HCT116 (cell line): ENCODE results near the gene SECISBP2. TPM values are rescaled to one million over a fixed set of nuclear protein-coding genes. Genes with fewer than 3 reads are reported as not detected.

Source experiments
- ATAC-seq: fragments of 200-7000 bp; cut with Tn5 transposase; 2 replicates; pipeline ENCODE4 v1.9.1; 2020; ENCODE audit warnings: mild to moderate bottlenecking, moderate library complexity
- Bru-seq: library from RNA; stranded (reverse); fragments of 400-500 nt; gene quantifications from one replicate; lab custom pipeline; 2021; lab: Mats Ljungman, UMichigan
- BruChase-seq, 2 experiments: library from RNA; stranded (reverse); fragments of 400-500 nt; gene quantifications; one replicate each; lab custom pipeline; 2021; lab: Mats Ljungman, UMichigan
- BruUV-seq: library from RNA; stranded (reverse); fragments of 400-500 nt; replicated peaks from 2 replicates; lab custom pipeline; 2021; lab: Mats Ljungman, UMichigan
- CTCF ChIA-PET: fragments of 300-600 bp; sonication (Branson Sonifier 250); formaldehyde crosslinking; loops from one replicate; lab custom pipeline; 2021; ENCODE audit warnings: antibody characterized with exemption; lab: Charles Lee
- POLR2A ChIA-PET: fragments of 300-600, 350-600 bp; sonication (Branson Sonifier 250); formaldehyde crosslinking; loops from one replicate; lab custom pipeline; 2021; ENCODE audit warnings: antibody characterized with exemption; lab: Charles Lee
- RAD21 ChIA-PET, 2 experiments: fragments of 300-600 bp; sonication (Branson Sonifier 250); formaldehyde crosslinking; loops; one replicate each; lab custom pipeline; 2023; ENCODE audit warnings: low total read pairs in 2 of 2; ENCODE audit not compliant: uncharacterized antibody in 2 of 2, unreplicated experiment in 2 of 2, low non-redundant PET in 1 of 2; lab: Charles Lee
- DNase-seq: peaks from one replicate; pipeline ENCODE4 v3.0.0-alpha.2; 2010; ENCODE audit warnings: low read depth, low spot score
- H2AFZ ChIP-seq: fragments of 200-600 bp; shearing (Covaris generic), sonication (generic); 2 replicates; pipeline ENCODE4 v1.6.1; 2017; ENCODE audit warnings: low read depth, mixed run types, mixed read lengths, antibody characterized with exemption, low read length; ENCODE audit not compliant: poor library complexity, severe bottlenecking
- H3K27ac ChIP-seq: 2 replicates; pipeline ENCODE4 v1.5.1; 2012; ENCODE audit warnings: low read depth, low read length
- H3K27me3 ChIP-seq: fragments of 200-600 bp; sonication (generic); 2 replicates; pipeline ENCODE4 v1.6.1; 2016; ENCODE audit warnings: mixed run types, low read length, mixed read lengths; ENCODE audit not compliant: insufficient read depth
- H3K36me3 ChIP-seq, 2 experiments: fragments of 200-500 bp in 1 of 2; fragments of 200-600 bp in 1 of 2; sonication (Bioruptor generic) in 1 of 2; sonication (generic) in 1 of 2; 2 replicates each; pipeline versions ENCODE4 v1.5.1 to v1.6.1; 2014 to 2016; ENCODE audit warnings: low read length in 2 of 2, inconsistent platforms in 1 of 2, mixed read lengths in 1 of 2, mixed run types in 1 of 2; ENCODE audit not compliant: insufficient read depth in 2 of 2, control insufficient read depth in 1 of 2
- H3K4me1 ChIP-seq, 2 experiments: fragments of 200-600 bp in 1 of 2; sonication (generic) in 1 of 2; 2 replicates each; pipeline versions ENCODE4 v1.5.1 to v1.6.1; 2012 to 2017; ENCODE audit warnings: low read length in 2 of 2, inconsistent platforms in 1 of 2, mild to moderate bottlenecking in 1 of 2, mixed read lengths in 1 of 2, mixed run types in 1 of 2, moderate library complexity in 1 of 2; ENCODE audit not compliant: insufficient read depth in 2 of 2, control insufficient read depth in 1 of 2
- H3K4me2 ChIP-seq: fragments of 200-600 bp; sonication (generic); 2 replicates; pipeline ENCODE4 v1.6.1; 2017; ENCODE audit warnings: mixed run types, low read length, mixed read lengths
- H3K4me3 ChIP-seq, 2 experiments: fragments of 200-600 bp in 1 of 2; sonication (generic) in 1 of 2; replicated peaks in 1 of 2; 2 replicates each; pipeline ENCODE4 v1.5.1; 2011 to 2016; ENCODE audit warnings: low read length in 2 of 2, control low read depth in 1 of 2, low read depth in 1 of 2, mild to moderate bottlenecking in 1 of 2, mixed read lengths in 1 of 2, mixed run types in 1 of 2
- H3K79me2 ChIP-seq: fragments of 200-600 bp; sonication (generic); 2 replicates; pipeline ENCODE4 v1.6.1; 2017; ENCODE audit warnings: mild to moderate bottlenecking, mixed run types, low read length, moderate library complexity, mixed read lengths; ENCODE audit not compliant: insufficient read depth
- H3K9ac ChIP-seq: fragments of 200-600 bp; sonication (generic); 2 replicates; pipeline ENCODE4 v1.6.1; 2016; ENCODE audit warnings: low read length, mixed read lengths
- H3K9me2 ChIP-seq: fragments of 200-600 bp; sonication (generic), shearing (Covaris generic); 2 replicates; pipeline ENCODE4 v1.6.1; 2017; ENCODE audit warnings: mixed run types, mild to moderate bottlenecking, moderate library complexity; ENCODE audit not compliant: insufficient read depth
- H3K9me3 ChIP-seq, 2 experiments: fragments of 200-500 bp in 1 of 2; fragments of 200-600 bp in 1 of 2; sonication (Bioruptor generic) in 1 of 2; sonication (generic) in 1 of 2; 2 replicates each; pipeline ENCODE4 v1.6.1; 2014 to 2017; ENCODE audit warnings: low read length in 2 of 2, mixed read lengths in 2 of 2, inconsistent platforms in 1 of 2, low read depth in 1 of 2, mild to moderate bottlenecking in 1 of 2, mixed run types in 1 of 2, moderate library complexity in 1 of 2; ENCODE audit not compliant: control insufficient read depth in 1 of 2, insufficient read depth in 1 of 2
- H4K20me1 ChIP-seq: fragments of 200-600 bp; sonication (generic), shearing (Covaris generic); 2 replicates; pipeline ENCODE4 v1.6.1; 2017; ENCODE audit warnings: mixed run types, mild to moderate bottlenecking, moderate library complexity; ENCODE audit not compliant: insufficient read depth
- ELF1 ChIP-seq: IDR thresholded peaks from 2 replicates; pipeline ENCODE4 v1.6.1; 2012; ENCODE audit warnings: low read depth, borderline replicate concordance
- EZH2phosphoT487 ChIP-seq: fragments of 200-600 bp; IDR thresholded peaks from 2 replicates; pipeline ENCODE4 v1.6.1; 2018; ENCODE audit warnings: antibody characterized with exemption, borderline replicate concordance
- JUND ChIP-seq: IDR thresholded peaks from 2 replicates; pipeline ENCODE4 v1.6.1; 2012
- POLR2A ChIP-seq: IDR thresholded peaks from 2 replicates; pipeline ENCODE4 v1.7.0; 2011; ENCODE audit warnings: borderline replicate concordance; ENCODE audit not compliant: insufficient read depth, insufficient read length; ENCODE audit errors: extremely low read depth
- POLR2AphosphoS5 ChIP-seq: IDR thresholded peaks from 2 replicates; pipeline ENCODE4 v1.6.1; 2011; ENCODE audit warnings: mild to moderate bottlenecking, low read depth, low read length, moderate library complexity
- SIN3A ChIP-seq: IDR thresholded peaks from 2 replicates; pipeline ENCODE4 v1.6.1; 2012; ENCODE audit warnings: low read depth
- SP1 ChIP-seq: IDR thresholded peaks from 2 replicates; pipeline ENCODE4 v1.6.1; 2012; ENCODE audit warnings: low read depth
- SRF ChIP-seq: IDR thresholded peaks from 2 replicates; pipeline ENCODE4 v1.6.1; 2012; ENCODE audit warnings: low read depth
- YY1 ChIP-seq: IDR thresholded peaks from 2 replicates; pipeline ENCODE4 v1.6.1; 2011; ENCODE audit warnings: low read length, low read depth, moderate library complexity, mild to moderate bottlenecking; ENCODE audit not compliant: insufficient replicate concordance; ENCODE audit errors: extremely low read depth
- ZFX ChIP-seq: fragments of 450-650 bp; IDR thresholded peaks from 2 replicates; pipeline ENCODE4 v1.6.1; 2017
- ZNF274 ChIP-seq: fragments of 200-500 bp; sonication (Bioruptor generic); IDR thresholded peaks from 2 replicates; pipeline ENCODE4 v1.6.1; 2014; ENCODE audit warnings: mild to moderate bottlenecking, low read depth, low read length, inconsistent platforms
- intact Hi-C: fragments of 100-400 bp; cut with micrococcal nuclease; formaldehyde crosslinking; loops from 2 replicates; pipeline ENCODE4 v1.10.0; 2022
- long read RNA-seq: library from polyadenylated mRNA; unstranded; transcript quantifications from one replicate; pipeline ENCODE4 v2.0.0, GENCODE V29; 2021; ENCODE audit not compliant: unreplicated experiment
- polyA plus RNA-seq: library from polyadenylated mRNA; unstranded; fragments of >200 nt; gene quantifications from 2 replicates; pipeline ENCODE4 v1.2.1, GENCODE V29; 2012; ENCODE audit warnings: missing spikeins
- total RNA-seq: library from RNA; stranded (reverse); gene quantifications from one replicate; pipeline ENCODE4 v1.2.1, GENCODE V29; 2021; ENCODE audit not compliant: unreplicated experiment
- TF ChIP-seq, protein P1 (sequence below): IDR thresholded peaks from 2 replicates; pipeline ENCODE4 v1.6.1; 2012
- TF ChIP-seq, protein P2 (sequence below), 3 experiments: fragments of 200-600 bp in 1 of 3; sonication (generic) in 1 of 3; IDR thresholded peaks in 2 of 3; conservative IDR thresholded peaks in 1 of 3; 2 replicates each; pipeline ENCODE4 v1.5.1; 2012 to 2017; ENCODE audit warnings: low read depth in 2 of 3, low read length in 2 of 3, antibody characterized with exemption in 1 of 3, borderline replicate concordance in 1 of 3, control low read depth in 1 of 3, mild to moderate bottlenecking in 1 of 3, mixed read lengths in 1 of 3, mixed run types in 1 of 3, moderate library complexity in 1 of 3; ENCODE audit not compliant: insufficient read depth in 1 of 3
- TF ChIP-seq, protein P3 (sequence below): IDR thresholded peaks from 2 replicates; pipeline ENCODE4 v1.6.1; 2011; ENCODE audit warnings: mild to moderate bottlenecking, low read length, moderate library complexity; ENCODE audit not compliant: insufficient replicate concordance; ENCODE audit errors: extremely low read depth
- TF ChIP-seq, protein P4 (sequence below): IDR thresholded peaks from 2 replicates; pipeline ENCODE4 v1.6.1; 2012

SECISBP2 gene, protein sequence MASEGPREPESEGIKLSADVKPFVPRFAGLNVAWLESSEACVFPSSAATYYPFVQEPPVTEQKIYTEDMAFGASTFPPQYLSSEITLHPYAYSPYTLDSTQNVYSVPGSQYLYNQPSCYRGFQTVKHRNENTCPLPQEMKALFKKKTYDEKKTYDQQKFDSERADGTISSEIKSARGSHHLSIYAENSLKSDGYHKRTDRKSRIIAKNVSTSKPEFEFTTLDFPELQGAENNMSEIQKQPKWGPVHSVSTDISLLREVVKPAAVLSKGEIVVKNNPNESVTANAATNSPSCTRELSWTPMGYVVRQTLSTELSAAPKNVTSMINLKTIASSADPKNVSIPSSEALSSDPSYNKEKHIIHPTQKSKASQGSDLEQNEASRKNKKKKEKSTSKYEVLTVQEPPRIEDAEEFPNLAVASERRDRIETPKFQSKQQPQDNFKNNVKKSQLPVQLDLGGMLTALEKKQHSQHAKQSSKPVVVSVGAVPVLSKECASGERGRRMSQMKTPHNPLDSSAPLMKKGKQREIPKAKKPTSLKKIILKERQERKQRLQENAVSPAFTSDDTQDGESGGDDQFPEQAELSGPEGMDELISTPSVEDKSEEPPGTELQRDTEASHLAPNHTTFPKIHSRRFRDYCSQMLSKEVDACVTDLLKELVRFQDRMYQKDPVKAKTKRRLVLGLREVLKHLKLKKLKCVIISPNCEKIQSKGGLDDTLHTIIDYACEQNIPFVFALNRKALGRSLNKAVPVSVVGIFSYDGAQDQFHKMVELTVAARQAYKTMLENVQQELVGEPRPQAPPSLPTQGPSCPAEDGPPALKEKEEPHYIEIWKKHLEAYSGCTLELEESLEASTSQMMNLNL
- total RNA-seq = 41.6 TPM
- polyA plus RNA-seq = 25.7 and 27.3 TPM in 2 replicates
- percentile 95 among the genes with signal in this experiment for Bru-seq, nascent RNA
- percentile 90 among the genes with signal in this experiment for BruChase-seq, experiment 1, labeled RNA remaining after a 6-hour chase
- BruChase-seq, experiment 2, labeled RNA remaining after a 2-hour chase = percentile 94 among the genes with signal in this experiment
- long read RNA-seq, full-length matches to known transcripts = 7 of 67 reads
- long read RNA-seq, partial matches to known transcripts = 25 of 67 reads
- long read RNA-seq, other reads (novel, unspliced or antisense) = 35 of 67 reads

DNA sequence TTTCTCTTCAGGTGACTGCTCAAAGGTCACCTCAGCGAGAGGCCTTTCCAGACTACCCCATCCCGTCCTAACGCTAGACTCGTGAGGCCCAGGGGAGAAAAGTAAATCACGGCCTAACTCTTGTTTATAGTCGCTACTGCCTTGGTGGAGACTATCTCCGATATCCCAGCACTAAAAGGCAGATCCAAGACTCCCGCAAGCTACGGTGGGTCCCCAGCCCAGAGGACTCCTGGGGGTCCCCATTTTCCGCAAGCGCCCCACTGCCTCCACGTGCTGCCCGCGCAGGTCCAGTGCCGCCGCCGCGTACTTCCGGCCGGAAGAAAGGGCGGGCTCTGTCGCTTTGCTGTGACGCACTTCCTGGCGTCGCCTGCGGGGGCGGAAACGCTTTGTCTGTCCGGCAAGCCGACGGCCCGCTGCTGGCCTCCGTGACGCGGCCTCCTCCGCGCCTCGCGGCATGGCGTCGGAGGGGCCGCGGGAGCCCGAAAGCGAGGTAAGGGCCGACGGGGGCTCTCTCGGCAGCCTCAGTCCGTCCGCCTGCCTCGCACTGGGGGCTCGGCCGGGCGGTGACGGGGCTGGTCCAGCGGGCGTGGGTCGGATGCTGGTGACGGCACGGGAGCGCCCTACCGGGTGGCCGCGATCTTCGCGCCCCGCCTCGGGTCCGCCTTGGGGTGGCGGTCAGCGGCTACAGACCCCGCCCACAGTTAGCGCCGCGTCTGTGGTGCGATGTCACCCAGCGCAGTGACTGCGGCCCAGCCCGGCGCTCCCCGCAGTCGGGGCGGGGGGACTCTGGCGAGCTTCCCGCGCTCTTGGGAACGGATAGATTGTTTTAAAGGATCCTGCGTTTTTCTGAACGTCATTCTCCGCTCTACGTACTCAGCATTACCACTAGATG lies at the start of gene SECISBP2:
Gene SECISBP2 (plus strand): TSS at position 378 of the 892 bp plus-strand sequence. CDS start 77 bp downstream, at position 455.
- ChIA-PET POLR2A (interaction anchor here (1.0 kb wide), 1 partner anchor 8 kb away, joined by 4 read pairs; no protein-coding TSS in a partner anchor), CTCF (interaction anchor here (0.6 to 1.0 kb wide), 3 partner anchors 9 to 246 kb away, joined by 3 to 7 read pairs (median 5); no protein-coding TSS in a partner anchor), RAD21 (no interaction called here)
- Histone ChIP-seq H3K9me2 (no peaks in the 10 kb centered on the region), H3K4me1 (peaks cover 18 to 44% of the 10 kb centered on the region in 2 experiments), H4K20me1 (peaks cover 20% of the 10 kb centered on the region; the same call in 1 of the 2 replicates), H3K4me3 (peak within 1 kb of the TSS; percentile 63 to 69), H3K27ac (peak within 1 kb of the TSS; percentile 95), H3K9ac (peak within 1 kb of the TSS; percentile 75), H3K27me3 (no peaks in the 10 kb centered on the region), H3K9me3 (no peaks in the 10 kb centered on the region), H2AFZ (no peak within 1 kb of the TSS), H3K36me3 (peaks cover 24 to 42% of the 10 kb centered on the region in 2 experiments), H3K79me2 (peaks cover 88% of the 10 kb centered on the region), H3K4me2 (peak within 1 kb of the TSS; percentile 78)
- peak; percentile 95 for ATAC-seq
- intact Hi-C loops = loop anchor here (1.0 to 10.0 kb wide), 3 partner anchors 231 to 786 kb away; no protein-coding TSS in a partner anchor
- BruUV-seq = no TSS peak
- peak; percentile 87 for DNase-seq
- TF ChIP-seq POLR2A (no peak), ZFX (peak; percentile 86), SP1 (no peak), POLR2AphosphoS5 (peak; percentile 84), EZH2phosphoT487 (no peak), SIN3A (no peak), ZNF274 (no peak), SRF (no peak), JUND (no peak), ELF1 (no peak), YY1 (peak; percentile 4)
- TF ChIP-seq, protein P1, sequence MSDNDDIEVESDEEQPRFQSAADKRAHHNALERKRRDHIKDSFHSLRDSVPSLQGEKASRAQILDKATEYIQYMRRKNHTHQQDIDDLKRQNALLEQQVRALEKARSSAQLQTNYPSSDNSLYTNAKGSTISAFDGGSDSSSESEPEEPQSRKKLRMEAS = no peak
- TF ChIP-seq, protein P2, sequence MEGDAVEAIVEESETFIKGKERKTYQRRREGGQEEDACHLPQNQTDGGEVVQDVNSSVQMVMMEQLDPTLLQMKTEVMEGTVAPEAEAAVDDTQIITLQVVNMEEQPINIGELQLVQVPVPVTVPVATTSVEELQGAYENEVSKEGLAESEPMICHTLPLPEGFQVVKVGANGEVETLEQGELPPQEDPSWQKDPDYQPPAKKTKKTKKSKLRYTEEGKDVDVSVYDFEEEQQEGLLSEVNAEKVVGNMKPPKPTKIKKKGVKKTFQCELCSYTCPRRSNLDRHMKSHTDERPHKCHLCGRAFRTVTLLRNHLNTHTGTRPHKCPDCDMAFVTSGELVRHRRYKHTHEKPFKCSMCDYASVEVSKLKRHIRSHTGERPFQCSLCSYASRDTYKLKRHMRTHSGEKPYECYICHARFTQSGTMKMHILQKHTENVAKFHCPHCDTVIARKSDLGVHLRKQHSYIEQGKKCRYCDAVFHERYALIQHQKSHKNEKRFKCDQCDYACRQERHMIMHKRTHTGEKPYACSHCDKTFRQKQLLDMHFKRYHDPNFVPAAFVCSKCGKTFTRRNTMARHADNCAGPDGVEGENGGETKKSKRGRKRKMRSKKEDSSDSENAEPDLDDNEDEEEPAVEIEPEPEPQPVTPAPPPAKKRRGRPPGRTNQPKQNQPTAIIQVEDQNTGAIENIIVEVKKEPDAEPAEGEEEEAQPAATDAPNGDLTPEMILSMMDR (IDR thresholded peaks at IDR 0.05 in 2 of 3, conservative IDR thresholded peaks at IDR 0.05 in 1 of 3; ENCODE audit: borderline replicate concordance in 1 of 3, insufficient read depth in 1 of 3, low read depth in 2 of 3, low read length in 2 of 3) = peak in 2 of 3 experiments; percentile 63 to 67; a peak in 4 of 6 replicates
- TF ChIP-seq, protein P3, sequence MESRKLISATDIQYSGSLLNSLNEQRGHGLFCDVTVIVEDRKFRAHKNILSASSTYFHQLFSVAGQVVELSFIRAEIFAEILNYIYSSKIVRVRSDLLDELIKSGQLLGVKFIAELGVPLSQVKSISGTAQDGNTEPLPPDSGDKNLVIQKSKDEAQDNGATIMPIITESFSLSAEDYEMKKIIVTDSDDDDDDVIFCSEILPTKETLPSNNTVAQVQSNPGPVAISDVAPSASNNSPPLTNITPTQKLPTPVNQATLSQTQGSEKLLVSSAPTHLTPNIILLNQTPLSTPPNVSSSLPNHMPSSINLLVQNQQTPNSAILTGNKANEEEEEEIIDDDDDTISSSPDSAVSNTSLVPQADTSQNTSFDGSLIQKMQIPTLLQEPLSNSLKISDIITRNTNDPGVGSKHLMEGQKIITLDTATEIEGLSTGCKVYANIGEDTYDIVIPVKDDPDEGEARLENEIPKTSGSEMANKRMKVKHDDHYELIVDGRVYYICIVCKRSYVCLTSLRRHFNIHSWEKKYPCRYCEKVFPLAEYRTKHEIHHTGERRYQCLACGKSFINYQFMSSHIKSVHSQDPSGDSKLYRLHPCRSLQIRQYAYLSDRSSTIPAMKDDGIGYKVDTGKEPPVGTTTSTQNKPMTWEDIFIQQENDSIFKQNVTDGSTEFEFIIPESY = peak; percentile 69
- TF ChIP-seq, protein P4, sequence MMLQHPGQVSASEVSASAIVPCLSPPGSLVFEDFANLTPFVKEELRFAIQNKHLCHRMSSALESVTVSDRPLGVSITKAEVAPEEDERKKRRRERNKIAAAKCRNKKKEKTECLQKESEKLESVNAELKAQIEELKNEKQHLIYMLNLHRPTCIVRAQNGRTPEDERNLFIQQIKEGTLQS = no peak
